Fibroblast of skin of right quadriceps (primary cell): ENCODE measurements around the gene DCTN3.

ENCODE experiments used
- DNase-seq: peaks from one replicate; pipeline ENCODE4 v3.0.0-alpha.2; 2013

Gene DCTN3

GRCh38 chr9:34615132-34615531, 5.2 kb downstream of the DCTN3 start:
- no peak for DNase-seq

DNA sequence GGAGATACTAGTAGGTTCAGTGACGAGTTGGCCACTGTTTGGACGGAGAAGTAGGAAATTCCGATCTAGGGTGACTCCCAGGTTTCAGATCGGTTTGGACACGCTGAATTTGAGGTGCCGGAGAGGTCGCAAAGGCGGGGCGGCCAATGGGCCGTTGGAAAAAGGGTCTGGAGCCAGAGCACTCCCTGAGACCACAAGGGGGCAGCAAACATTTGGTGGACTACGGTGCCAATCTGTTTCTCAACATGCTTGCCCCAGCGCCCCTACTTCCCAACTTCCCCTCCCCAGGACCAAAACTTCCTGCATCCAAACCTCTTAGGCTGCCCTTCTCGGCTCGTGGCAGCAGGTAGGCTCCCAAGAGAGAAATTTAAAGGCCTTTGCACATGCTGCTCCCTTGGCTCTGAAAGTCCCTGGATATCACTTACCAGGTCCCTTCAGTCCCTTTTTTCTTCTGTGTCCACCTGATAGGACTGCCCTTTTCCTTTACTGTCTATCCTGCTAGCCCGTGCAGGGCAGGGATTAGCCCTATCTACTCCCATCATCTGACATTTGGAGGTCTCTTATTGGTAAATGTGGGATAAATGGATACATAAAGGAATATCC, 7.4 kb downstream of the DCTN3 start:
- peak; percentile 60 for DNase-seq

DNA sequence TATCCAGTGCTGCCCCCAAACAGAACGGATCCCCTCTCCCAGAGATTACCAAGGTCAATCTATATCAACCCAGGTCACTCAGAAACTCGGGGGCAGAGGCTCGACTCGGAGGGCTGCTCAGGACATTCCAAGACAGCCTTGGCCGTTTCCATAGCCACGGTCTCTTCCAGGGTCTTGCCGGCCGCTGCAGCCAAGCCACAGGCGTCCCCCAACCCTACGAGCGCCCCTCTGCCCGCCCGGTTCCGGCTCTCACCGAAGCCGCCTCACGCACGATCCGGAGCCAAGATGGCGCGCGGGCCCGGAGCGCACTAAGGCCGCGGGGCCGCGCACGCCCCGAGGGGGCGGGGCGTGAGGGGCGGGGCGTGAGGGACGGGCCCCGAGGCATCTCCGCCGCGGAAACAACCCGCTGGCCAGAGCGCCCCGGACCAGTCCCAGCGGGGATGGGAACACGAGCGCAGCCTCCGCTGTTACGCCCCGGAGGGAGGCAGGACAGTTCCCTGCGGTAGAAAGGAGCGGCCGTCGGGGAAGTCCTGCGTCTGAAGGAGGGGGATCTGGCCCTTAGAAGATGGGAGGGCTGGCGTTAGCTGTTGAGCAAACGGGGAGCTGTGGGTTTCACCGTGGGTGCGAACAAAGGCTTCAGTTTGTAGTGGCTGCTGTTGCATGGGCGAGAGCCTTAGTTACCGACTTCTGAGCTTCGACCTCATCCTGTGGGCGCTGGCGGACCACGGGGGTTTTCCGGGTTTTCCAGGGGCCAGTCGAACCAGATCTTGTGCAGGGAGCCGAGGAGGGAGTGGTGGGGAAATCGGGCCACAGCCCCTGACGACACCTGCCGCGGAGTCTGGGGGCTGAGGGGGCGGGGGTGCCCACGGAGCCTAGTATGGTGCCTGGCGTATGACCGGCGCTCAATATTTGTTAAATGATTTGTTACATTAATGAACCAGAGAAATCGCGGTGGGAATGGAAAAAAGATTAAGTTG, 8.2 kb downstream of the DCTN3 start, which contains the start of gene RPP25L:
RPP25L (minus strand) TSS at position 287 of the 977 bp plus-strand sequence. CDS start 801 bp downstream, outside the sequence.
- DNase-seq = peak; percentile 82

DNA sequence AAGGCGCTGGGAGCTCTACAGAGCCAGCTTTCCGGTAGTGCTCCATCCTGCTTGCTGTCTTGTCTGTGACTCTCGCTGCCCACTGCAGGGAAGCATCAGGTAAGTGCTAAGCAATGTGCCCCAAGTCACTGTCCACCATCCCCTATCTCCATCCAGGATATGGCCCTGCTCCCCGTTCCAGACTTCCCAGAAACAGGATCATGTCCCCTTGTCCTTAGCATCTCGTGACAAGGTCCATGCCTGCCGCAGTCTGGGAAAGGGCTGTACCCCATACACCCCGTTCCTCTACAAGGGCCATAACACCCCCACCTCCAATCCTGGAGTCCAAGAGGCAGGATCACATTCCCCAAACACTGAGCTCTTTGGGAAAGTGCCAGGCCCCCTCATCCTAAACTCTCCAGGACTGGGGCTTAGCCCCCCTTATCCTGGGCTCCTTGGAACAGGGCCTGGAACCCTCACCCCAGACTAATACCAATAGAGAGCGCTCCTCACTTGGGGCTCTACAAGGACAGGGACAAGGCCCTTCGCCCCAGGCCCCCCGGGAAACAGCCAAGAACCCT, 9.0 kb downstream of the DCTN3 start:
- no peak for DNase-seq

DNA sequence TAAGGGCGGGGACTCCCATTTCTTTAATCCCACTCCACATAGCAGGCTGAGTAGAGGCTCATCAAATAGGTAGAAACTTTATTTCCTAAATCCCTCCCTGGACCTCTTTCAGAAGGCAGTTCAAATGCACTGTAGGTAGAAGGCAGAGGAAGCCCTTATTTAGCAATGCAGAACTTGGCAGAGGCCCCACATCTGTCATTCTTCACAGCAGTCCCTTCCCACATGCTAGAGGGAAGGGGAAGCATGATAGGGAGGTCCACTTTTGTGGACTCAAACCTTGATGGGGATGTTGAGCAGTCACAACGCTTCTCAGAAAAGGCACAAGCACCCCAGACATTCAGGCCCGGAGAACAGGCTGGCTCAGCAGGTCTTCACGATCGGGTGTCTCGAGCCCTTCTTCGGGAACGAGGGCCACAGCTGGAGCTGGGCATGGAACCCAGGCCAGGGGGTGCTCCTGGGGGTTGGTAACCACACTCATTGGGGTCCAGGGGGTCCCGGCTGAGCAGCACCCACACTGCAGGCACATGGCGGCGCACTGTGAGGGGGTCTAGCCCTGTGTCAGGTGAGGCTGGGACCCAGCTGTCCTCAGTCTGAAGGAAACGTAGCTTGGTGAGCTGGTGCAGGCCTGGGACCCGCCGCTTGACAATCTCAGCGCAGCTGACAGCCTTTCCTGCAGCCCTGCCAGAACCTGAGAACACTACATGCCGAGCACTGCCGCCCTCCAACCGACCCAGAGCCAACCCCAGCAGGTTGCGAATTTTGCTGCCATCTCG, 9.7 kb downstream of the DCTN3 start:
- DNase-seq = no peak

DNA sequence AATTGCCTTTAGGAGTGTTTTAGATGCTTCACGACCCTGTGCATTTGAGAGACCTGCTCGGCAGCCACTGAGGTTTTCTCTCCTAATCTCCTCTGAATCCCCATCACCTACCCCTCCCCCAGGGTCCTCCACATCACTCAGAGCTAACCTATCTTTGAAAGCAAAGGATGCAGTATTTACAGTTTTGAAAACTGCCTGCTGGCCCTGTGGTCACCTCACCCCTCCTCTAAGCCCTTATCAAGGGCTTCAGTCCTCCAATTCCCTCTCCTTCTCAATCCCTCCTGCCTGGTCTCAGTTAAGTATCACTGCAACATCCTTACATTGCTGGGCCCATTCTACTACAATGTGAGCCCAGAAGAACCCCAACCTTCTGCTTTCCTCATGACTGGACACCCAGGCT, 13.0 kb downstream of the DCTN3 start:
- no peak for DNase-seq

DNA sequence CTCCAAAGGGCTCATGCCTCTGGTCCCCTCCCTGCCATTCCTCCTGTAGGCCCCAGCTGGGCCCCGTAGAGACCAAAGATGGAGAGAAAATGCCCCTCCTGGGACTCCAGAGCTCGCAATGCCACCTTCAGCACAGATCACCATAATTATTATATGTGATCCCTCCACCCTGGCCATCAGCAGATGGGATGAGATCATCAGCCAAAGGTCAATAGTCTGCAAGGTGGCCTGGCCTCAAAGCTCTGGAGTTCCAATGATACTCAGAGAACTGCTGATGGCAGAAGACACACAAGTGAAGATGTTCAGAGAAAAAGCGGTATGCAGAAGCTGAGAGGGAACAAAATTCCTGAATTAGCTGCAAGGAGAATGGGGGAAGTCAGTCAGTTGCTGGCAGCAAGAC, 13.4 kb downstream of the DCTN3 start:
- DNase-seq = no peak

- no peak for DNase-seq
Measured at GRCh38 chr9:34606190-34606589, 14.1 kb downstream of the DCTN3 start.

- DNase-seq = peak; percentile 61
Measured at GRCh38 chr9:34603610-34604231, 16.6 kb downstream of the DCTN3 start.

DNA sequence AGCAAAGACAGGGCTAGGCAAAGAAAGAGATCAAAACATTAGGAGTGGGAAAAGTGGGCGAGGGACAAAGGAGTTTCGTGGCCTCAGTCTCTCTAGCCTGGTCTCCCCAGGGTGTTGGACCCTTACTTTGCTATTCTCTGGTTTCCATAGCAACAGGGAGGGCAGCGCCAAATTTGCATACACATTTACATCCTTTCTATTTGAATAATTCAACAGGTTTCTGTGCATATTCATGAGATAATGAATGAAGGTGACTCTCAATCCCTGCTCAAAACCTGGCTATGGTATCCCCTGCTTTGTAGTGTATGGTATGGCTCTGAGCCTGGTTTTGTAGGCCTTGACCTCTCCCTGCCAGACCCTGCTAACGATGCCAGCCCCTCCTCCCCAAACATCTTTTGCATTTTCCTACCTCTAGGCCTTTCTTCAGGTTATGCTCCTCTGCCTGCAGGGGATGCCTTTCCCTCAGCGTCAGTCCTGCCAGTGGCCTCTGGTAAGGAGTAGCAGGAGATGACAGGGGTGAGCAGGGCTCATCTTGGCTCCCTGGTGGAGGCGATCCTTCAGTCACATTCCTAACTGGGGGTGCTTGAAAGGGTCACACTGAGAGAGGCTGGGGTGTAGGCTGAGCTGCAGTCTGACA, 18.2 kb downstream of the DCTN3 start:
- no peak for DNase-seq

GRCh38 chr9:34600908-34601307, 19.4 kb downstream of the DCTN3 start:
- DNase-seq = no peak

- DNase-seq = no peak
Measured at GRCh38 chr9:34599546-34599945, 20.7 kb downstream of the DCTN3 start.

DNA sequence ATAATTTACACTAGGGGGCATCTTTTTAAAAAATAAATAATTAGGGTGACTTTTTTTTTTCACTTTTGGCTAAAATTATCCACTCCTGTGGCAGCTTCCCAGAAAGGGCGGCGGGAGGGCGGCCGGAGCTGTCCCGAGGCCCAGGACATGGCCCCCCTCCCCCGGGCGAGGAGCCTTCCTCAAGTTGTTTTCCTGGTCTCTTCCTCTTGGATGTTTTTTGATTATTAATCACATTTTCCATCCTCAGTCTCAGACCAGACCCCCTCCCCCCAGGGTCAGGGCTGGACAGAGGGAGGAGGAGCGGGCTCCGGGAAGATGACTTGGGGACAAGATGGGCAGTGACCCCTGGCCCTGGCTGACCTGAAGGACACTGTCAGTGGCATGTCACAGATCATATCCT, 26.1 kb downstream of the DCTN3 start:
- no peak for DNase-seq

GRCh38 chr9:34592895-34593601, 27.2 kb downstream of the DCTN3 start:
- DNase-seq = no peak

GRCh38 chr9:34591917-34592866, 28.1 kb downstream of the DCTN3 start:
- DNase-seq = no peak

GRCh38 chr9:34591248-34591916, 28.9 kb downstream of the DCTN3 start:
- peak; percentile 54 for DNase-seq

GRCh38 chr9:34590381-34591247, 29.7 kb downstream of the DCTN3 start:
- no peak for DNase-seq

- no peak for DNase-seq
Measured at GRCh38 chr9:34589636-34590380, 30.5 kb downstream of the DCTN3 start, which contains the start of gene CNTFR. Gene CNTFR (minus strand): TSS chr9:34589724. CDS start chr9:34568981, 20,743 bp downstream.
